Measurements from ENCODE around the gene C2CD4B.
A peak's percentile ranks its signal among the peaks of the same experiment; 100 is the strongest.

C2CD4B gene

DNA sequence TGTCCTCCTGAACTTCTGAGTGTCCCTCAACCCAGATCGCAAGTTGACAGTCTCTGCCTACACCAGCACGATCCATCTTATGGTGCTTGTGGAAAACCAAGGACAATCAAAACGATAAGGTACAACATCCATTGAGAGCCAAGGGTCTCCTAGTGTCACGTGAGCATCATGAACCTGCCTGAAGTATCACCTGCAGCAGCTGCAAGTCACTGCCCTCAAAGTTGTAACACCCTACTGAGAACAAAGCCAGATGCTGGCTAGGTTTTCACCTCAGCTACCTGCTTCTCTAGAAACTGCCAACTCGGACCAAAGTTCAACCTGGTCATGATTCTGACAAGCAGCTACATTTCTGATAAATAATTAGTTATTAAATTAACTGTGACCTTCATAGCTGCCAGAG is 17.5 kb downstream of the C2CD4B start:
- DNase-seq: no peak

DNA sequence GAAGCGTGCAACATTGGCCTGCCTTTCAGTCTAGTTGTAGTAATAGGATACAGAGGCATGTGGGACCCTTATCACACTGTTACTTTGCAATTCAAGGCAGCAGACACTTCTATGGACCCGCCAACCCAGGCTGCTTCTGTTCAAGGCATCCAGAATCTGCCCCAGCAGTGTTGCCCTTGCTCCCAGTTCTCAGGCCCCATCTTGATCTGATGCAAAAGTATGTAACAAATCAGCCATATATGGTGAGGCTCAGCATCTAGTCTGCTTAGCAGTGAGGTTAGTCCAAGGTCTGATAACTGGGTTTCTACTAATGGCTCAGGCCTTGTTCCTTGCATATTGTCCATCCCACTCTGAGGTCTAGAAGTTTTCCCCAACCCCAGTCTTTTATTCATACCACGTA is 17.9 kb downstream of the C2CD4B start:
- DNase-seq: no peak

DNA sequence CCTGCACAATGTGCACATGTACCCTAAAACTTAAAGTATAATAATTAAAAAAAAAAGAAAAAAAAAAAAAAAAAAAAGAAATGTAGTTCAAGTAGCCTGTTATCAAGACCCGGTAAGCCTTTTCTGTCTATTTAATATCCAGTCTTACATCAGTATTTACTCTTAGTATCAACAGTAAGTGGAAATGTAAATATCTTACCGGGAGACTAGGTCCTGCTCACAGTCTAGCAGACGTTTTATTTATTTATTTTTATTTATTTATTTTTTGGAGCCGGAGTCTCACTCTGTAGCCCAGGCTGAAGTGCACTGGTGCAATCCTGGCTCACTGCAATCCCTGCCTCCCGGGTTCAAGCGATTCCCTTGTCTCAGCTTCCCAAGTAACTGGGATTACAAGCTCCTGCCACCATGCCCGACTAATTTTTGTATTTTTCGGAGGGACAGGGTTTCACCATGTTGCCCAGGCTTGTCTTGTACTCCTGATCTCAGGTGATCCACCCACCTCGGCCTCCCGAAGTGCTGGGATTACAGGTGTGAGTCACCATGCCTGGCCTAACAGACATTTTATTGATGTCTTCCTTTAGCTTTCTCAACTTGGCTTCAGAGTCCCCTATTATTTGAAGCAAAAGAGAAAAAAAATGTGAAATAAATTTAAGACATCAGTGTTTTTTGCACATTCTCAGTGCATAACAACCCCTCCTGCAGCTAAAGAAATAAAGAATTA is 19.9 kb downstream of the C2CD4B start:
- no peak for DNase-seq

DNA sequence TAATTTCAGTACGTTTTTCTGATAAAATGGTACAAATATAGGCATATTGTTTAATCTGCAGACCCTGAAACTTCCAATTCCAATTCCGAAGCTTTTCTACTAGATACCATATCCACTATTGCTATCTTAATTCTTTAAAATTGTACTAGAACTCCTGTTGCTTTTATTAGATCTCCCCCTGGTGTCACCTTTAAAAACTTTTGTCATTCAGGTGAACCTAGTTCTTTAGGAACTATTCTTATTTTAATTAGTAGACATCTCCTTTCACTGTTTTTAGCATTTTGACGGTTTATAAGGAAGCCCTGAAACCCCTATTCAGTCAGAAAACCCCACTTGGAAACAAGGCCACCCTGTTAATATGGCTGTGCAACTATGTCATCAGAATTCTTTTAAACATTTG is 22.3 kb downstream of the C2CD4B start:
- DNase-seq: no peak

DNA sequence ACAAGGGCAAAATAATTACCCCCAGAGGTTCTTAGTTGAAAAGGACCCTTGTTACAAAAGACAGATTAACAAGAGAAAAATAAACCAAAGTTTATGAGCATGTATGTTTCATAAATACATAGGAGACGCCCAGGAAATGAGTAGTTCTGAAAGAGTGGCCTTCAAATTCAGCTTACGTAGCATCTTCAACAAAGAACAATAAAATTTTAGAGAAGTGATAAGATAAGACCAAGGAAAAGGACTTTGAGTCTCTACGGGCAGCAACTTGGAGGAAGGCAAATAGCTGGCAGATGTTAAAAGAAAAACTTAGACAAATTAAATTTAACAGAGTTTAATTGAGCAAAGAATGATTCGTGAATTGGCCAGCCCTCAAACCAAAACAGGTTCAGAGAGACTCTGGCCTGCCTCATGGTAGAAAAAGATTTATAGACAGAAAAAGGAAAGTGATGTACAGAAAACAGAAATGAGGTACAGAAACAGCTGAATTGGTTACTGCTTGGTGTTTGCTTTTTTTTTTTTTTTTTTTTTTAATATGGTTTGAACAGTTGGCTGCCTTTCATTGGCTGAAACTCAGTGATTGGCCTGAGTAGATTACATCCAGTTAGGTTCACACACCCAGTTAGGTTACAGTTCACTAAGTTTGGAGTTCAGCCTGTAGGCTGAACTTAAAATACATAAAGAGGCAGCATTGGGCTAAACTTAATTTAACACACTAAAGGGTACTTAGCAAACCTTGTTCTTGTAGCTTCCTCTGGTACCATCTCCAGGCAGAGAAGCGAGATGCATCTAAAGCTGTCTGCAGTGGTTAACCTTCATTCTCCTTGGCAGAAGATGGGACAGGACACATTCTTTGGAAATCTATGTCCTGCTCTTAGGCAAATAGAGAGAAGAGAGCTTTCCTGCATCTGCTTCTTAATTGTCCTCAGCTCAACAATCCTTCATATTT is 23.2 kb downstream of the C2CD4B start:
- peak in 1 of 3 donors; percentile 24 for DNase-seq

DNA sequence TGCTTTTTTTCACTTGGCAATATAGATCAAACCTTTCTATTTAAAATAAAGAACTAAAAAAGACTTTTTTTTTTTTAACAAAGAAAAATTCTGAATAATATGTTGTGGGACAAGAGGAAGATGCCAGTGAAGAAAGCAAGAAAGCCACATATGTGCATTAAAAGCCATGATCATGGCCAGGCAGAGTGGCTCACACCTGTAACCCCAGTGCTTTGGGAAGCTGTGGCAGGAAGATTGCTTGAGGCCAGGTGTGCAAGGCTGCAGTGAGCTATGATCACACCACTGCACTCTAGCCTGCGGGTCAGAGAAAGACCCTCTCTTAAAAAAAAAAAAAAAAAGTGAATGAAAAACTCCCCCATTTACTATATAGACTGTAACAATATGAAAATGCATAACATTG is 23.9 kb downstream of the C2CD4B start:
- DNase-seq: no peak

DNA sequence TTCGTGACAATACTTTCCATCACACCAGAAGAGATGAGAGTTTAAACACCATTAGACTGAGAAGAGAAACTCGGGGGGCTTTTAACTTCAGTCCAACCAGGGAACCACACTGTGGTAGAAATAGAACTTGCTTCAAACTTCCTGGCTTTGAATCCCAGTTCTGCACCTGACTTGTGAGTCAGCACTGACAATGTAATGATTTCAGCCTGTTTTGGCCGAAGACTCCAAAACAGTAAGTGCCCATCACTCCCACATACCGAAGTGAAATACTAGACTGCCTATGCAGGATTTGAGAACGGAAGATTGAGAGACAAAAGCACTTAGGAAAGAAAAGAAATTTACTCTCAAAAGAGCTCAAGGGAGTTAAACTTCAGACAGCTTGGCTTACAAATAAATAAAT is 27.0 kb downstream of the C2CD4B start:
- peak in 1 of 3 donors; percentile 25 for DNase-seq

DNA sequence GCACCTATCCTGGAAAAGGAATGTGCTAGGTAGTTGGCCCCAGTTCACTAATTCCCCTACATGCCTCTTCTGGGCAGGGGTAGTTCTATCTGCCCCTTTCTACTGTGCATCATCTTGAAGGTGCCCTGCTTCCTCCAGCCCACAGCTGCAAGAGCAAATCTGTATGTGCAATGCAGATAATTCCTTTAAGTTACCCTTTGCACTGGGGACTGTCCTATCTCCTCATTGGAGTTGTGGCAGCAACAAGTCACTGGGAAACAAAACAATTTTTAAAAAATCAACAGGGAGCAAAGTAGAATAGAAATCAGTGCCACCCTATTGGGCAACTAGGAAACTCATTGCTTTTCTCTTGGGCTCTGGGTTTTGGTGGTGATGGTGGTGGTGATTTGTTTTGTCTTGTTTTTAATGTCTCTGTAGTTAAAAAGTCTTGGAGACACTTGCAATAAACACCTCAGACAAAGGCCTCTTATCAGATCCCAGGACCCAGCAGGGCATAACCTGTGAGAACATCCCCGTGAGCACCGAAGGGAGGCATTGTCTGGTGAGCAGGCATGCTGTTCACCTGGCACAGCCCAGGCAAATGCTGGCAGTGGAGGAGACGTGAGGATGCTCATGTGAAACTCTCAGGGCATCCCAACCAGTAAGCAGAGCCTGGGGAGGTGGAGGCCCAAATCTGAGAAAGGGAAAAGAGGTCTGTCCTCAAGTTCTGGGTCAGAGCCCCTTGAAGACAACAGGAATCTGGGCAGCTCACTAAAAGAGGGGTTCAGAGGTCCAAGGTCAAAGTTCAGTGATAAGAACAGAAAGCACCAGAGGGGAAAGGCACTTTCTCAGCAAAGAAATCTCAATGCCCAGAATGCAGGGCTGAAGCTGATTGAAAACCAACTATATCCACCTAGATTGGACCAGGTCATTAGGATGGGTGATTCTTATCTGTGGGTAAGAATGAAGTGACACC is 27.9 kb downstream of the C2CD4B start:
- no peak for DNase-seq

DNA sequence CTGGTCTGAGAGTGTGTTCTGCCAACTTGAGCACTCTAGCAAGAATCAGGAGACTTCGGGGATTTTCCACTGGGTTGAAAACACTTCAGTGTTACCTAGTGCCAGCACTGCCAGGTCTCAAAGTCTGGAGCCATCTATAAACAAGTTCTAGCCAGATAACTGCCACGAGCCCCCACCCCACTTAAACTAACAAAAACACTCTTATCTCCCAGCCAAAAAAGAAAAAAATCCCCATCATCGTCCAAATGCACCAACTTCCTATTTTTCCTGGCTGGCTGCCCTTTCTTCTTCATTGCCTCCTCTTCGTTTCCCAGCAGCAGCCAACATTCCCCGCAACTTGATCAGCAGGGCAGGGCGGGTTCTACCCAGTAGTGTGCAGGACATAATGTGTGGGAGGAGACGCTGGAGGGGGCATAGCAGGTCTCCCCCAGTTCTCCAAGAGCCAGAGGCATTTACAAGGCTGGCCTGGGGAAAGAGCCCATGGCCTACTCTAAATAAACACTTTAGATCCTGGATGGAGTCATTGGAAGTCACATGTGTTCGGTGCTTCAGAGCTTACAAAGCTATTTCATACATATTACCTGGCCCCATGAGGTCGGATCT is 29.5 kb downstream of the C2CD4B start:
- no peak for DNase-seq

DNA sequence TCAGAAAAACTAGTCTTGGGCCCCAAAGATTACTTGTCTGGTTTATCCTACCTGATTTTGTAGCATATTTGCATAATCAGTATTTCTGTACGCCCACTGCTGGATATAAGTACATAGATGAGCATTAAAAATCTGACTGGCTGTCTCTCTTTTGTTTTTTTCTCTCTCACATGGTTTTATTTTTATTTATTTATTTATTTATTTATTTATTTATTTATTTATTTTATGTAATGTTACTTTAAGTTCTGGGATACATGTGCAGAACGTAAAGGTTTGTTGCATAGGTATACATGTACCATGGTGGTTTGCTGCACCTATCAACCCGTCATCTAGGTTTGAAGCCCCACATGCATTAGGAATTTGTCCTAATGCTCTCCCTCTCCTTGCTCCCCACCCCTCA is 31.9 kb downstream of the C2CD4B start:
- no peak for DNase-seq

DNA sequence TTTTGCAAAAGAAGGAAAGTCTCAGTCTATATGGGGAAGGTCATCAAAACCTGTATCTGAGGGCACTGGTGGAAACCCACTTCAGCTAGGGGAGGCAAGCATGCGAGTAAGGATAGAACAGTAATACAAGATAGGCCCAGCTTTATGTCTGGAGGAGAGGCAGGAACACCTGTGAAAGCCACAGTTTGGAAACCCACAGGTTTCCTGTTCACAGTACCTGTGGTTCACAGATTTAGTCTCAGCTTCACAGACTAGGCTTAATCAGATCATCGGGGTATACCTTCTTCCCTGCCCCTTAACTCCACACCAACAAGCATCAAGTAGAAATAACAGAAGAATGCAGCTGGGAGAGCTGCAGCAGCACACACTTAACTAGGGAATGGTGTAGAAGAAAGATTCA is 36.2 kb downstream of the C2CD4B start:
- no peak for DNase-seq

DNA sequence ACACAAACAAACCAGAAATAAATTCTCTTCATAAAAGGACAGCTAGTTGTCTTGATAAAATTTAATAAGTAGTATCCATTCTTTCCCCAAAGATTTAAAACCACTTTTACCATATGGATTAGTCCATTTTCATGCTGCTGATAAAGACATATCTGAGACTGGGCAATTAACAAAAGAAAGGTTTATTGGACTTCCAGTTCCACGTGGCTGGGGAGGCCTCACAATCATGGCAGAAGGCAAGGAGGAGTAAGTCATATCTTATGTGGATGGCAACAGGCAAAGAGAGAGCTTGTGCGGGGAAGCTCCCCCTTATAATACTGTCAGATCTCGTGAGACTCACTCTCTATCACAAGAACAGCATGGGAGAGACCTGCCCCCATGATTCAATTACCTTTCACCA is 38.7 kb downstream of the C2CD4B start:
- DNase-seq: no peak

DNA sequence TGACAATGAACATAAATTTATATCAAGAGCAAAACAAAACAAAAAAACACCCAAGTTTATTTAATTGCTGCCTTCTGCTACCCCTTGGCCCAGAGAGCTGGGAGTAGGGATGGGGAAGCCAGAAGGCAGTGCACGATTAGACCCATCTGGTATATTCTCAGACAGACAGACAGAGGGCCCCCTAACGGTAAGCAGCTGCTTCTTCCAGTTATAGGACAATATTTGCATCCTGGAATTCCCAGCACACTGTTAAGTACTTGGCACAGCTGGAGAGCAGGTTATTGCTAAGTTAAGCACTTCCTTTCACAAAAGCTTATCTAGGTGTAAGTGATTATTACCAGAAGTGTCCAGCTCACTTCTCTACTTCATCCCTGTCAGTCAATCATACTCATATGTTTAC is 39.3 kb downstream of the C2CD4B start:
- DNase-seq: peak; percentile 39 to 69 (median 60)

DNA sequence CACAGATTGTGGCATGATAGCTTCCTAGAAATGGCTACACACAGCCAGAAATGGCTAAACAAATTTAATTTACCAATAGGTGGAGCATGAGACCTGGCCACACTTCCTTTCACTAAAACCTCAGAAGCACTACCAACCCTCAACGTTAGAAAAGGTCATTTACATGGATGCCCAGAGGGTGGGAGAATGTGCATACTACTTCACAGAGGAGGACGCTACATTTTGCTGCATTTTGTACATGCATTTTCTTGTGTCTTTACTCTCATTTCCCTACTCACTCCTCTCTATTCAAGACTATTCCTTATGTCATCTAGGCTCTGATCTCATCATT is 40.1 kb downstream of the C2CD4B start:
- DNase-seq: no peak

DNA sequence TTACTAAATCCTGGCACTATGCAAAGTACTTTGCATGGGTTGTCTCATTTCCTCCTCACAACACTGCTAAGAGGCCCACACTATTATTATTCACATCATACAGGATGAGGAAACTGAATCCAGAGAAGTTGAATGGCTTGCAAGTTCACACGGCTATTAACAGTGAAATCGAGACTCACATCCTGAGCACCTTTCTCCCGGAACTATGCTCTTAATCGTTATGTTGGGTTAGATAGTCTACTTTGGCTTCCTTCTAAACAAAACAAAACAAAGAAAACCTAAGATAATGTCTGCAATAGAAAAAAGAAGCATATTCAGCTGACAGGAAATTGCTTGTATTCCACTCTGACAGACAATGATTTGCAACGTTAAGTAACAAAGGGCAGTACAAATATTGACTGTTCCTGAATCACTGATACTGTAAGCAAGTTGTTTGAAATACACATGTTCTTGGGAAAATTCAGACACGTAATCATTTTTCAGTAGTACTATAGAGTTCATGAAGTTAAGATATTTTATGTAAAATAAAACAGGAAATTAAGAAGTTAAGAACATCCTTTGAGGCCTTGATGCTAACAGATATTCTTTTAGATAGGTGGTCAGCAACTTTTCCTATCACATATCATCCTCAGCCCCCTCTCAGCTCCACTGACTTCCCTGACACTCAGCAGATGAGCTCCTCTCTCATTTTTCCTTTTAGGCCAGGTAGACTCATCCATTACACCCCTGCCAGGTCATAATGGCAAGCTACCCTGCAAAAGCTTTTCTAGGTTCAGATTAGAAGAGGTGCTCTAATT is 40.7 kb downstream of the C2CD4B start:
- peak; percentile 56 to 85 (median 72) for DNase-seq

DNA sequence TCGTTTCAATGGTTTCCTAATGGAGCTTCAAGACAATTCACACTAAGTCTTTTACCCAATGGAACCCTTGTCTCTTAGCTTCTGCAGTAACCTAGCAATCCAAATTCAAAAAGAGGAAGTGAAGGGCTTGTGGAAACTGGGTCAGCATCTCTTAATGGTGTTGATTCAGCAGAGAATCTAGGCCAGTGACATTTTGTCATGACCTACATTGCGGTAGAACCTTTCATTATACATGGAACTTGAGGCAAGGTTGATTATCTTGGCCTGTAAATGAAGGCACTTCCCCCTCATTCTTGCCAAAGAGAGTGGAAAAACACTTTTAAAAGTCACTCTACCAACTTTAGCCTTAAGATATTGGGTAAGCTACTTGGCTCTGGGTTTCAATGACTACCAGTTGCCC is 42.8 kb downstream of the C2CD4B start:
- peak; percentile 48 to 70 (median 55) for DNase-seq

DNA sequence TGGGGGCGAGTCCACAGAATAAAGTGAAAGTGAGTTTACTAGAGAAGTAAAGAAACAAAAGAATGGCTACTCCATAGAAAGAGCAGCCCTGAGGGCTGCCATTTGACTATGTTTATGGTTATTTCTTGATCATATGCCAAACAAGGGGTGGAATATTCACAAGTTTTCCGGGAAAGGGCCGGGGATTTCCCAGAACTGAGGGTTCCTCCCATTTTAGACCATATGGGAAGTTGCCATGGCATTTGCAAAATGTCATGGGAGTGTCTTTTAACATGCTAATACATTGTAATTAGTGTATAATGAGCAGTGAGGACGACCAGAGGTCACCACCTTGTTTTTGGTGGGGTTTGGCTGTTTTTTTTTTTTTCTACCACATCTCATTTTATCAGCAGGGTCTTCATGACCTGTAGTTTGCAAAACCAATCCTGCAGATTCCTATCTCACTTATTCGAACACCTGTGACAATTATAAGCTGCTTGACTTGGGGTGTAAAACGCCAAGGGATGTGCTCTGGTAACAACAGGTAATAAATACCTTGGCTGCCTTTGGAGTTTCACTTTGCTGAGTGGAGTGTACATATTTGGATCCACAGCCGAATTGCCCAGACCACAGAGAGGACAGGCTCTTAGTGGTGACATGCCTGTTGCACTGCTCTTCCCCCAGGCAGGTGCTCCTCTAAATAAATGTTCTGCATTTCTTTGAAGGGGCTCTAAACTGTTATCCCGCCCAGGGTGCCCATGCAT is 43.6 kb downstream of the C2CD4B start:
- DNase-seq: peak; percentile 63 to 88 (median 85)

DNA sequence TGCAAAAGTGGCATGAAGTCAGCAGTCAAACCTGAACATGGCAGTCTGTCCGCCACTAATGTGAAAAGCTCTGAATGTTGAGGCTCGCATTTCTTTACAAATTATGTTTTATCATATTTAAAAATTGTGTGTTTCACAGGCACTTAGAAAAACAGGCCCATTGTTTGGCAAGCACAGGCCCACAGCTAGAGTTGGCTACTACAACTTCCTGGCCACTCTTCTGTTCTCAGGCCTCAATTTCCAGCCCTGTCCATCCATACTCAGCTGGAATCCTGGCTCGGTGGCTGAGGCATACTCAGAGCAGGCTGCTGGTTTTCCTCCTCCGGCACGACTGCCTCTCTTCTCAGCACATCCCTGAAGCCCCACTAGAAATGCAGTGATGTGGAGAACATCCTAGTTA is 44.3 kb downstream of the C2CD4B start:
- DNase-seq: no peak

DNA sequence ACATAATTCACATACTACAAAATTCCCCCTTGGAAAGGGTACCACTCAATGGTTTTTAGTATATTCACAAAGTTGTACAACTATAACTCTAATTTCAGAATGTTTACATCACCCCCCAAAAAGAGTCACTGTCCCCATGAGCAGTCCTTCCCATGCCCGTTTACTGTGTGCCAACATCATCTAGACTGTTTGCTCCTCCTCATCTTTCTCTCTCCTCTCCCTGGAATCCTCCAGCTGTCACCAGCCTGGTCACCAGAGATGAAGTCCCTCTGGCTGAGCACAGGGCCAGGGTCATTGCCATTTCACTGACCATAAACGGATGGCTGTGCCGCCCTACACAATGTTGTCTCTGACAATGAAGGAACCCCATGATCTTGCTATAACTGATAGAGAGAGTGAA is 45.2 kb downstream of the C2CD4B start:
- DNase-seq: peak in 1 of 3 donors; percentile 49

DNA sequence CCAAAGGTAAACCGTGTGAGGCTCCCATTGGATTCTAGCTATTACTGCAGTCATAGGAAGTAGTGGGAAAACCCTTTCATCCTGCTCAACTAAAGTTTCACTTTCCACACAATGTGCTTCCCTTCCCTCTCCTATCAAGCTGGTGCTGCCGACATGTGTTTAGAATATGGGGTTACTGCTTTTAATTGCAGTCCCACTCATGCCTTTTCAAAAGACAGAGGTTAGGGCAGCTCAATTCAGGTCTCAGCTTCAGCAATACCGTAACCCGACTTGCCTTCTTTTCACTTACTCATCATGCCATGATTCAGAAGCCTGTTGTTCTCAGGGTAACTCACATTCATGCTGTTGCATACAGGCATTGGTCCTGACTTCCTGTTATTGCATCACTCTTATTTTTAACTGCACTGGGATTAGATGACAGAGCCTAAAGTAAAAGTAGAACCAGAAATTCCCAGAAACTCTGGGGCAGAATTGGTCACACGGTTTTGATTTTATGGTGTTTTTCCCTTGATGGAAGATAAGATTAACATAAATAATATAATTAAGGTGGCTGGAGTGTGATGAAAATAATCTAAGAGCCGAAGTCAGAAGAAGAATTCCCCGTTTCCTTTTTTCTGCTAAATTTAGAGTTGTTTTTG is 45.7 kb downstream of the C2CD4B start:
- DNase-seq: peak; percentile 86 to 99 (median 96)
